Activated CD4-positive, alpha-beta T cell treated with anti-CD3 and anti-CD28 coated beads for 24 hours (primary cell): ENCODE results near the gene HSBP1L1.
A peak's percentile ranks its signal among the peaks of the same experiment; 100 is the strongest.

Source experiments
- DNase-seq, 2 donors: peaks; one replicate each; pipeline ENCODE4 v3.0.0-alpha.2; 2020; ENCODE audit warnings: low read depth in 2 of 2

HSBP1L1 gene

DNA sequence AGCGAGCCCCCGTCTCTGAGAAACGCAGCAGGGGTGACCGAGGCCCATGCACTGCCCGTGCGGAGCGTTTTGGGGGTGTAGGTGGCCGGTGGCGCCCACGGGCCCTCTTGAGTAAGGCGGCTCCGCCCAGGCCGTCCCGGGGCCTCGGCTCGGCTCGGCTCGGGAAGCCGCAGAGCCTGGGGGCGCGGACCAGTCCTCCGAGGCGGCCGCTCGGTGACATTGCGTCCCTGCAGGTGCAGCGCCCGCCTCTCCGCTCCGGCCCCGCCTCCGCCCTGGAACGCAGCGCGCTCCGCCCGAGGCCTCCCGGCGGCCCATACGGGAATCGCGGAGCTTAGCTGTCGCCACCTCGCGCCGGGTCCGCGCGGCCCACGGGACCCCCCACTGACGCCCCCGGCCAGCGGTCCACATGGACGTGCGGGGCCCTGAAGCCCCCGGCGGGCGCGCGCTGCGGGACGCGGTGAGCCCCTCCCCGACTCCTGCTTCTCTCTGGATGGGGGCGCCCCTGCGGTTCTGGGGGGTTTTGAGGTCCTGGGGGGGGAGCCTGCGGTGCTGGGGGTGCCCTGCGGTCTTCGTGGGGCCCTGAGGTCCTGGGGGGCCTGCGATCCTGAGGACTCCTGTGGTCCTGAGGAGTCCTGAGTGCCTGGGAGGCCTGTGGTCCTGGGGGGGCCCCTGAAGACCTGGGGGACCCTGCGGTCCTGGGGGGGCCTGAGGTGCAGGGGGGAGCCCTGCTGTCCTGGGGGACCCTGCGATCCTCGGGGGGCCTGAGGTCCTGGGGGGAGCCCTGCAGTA lies at the start of gene HSBP1L1:
HSBP1L1 (plus strand) TSS at position 314 of the 789 bp plus-strand sequence; CDS start at position 407, 93 bp downstream.
- peak in 1 of 2 donors; percentile 55 for DNase-seq

DNA sequence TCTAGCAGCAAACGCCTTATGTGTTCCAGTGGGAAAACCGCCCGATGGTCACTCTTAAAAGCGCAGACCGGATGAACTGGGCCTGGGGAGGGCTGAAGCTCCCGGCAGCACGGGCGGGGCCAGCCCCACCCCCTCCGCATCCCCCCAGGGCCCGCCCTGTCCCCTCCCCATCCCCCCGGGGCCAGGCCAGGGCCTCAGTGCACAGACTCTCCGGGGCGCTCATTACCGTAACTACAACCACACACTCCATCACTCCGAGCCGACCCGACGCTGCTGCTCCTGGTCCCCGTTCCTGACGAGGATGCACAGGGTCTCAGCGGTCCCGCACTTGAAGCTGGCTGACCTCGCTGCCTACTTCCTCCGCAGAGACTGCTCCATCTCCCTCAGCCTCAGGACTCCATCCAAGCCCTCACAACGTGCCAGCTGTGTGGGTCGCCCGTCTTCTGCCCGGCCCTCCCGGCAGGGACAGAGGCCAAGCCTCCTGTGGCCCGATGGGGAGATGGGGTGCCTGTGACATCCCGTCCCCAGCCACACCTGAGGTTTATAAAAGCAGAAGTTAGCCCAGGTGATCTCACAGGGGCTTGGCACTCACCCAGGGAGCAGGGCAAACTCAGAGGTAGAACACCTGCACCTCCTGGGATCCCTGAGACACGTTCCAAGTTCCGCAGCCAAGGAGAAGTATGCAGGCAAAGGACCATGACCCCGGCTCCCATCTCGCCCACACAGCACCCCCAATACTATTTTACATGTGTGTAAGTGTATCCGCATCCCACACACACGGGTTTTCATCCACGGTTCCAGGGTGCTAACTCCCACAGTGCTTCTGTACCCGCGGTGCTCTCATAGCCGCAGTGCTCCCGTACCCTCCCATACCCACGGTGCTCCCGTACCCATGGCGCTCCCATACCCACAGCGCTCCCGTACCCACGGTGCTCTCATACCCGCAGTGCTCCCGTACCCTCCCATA lies 49.0 kb upstream of the HSBP1L1 start:
- no peak for DNase-seq

DNA sequence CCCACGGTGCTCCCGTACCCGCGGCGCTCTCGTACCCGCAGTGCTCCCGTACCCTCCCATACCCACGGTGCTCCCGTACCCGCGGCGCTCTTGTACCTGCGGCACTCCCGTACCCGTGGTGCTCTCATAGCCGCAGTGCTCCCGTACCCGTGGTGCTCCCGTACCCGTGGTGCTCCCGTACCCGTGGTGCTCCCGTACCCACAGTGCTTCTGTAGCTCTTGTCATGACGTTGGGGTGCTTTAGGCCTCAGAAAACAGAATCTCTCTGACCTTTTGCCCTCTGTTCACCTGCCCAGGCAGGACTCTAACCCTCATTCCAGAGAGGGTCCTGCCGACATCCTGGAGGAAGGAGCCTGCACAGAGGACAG lies 48.3 kb upstream of the HSBP1L1 start:
- no peak for DNase-seq

DNA sequence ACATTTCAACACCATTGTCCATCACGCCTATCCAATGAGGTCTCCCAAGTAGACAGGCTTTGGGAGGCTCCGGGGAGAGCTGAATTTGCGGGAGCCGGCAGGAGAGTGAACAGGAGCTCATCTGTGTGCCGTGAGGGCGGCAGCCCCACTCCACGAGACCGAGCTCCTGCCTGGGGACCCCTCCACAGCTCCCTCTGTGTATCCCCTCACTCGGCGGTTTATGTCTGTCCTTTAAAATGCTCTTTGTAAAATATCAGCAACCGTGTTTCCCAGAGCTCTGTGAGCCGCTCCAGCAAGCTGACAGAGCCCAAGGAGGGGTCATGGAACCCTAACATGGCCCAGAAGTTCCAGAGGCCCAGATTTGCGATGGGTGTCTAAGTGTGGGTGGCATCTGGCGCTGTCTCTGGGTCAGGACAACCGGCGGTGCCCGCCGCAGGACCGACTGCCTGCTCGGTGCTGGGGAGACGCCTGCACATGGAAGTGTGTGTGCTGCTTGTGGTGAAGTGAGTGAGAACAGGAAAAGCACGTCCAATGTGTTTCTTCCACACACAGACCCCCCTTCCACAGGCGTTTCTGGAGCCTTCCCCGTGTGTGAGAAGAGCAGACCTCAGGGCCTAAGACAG lies 47.8 kb upstream of the HSBP1L1 start:
- no peak for DNase-seq

DNA sequence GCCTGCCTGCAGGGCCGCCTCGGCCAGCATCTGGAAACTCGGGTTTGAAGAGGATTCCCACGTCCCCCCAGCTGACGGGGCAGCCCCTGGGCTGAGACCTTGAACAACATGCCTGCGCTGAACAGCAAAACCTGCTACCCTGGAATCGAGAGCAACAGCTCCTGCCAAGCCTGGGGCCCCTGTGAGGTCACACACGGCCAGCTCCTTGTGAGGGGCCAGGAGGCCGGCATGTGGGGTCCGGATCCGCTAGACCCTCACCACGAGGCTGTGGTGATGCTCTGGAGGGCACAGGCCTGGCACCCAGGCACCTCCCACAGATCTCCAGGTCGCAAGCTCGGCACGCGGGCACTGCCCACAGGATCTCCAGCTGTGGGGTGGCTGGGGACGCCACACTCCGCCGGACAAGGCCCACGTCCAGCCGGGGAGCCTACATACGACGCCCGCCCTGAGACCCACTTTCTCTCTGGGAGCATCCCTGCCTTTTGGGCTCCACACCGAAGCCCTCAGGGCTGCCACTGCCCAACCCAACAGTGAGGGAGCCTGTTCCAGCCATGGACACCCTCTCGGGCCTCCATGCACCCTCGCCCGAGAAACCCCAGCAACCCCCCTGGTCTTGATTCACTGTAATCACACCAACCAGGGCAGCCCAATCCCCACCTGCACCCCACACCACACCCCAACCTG lies 47.1 kb upstream of the HSBP1L1 start:
- DNase-seq, result no peak

DNA sequence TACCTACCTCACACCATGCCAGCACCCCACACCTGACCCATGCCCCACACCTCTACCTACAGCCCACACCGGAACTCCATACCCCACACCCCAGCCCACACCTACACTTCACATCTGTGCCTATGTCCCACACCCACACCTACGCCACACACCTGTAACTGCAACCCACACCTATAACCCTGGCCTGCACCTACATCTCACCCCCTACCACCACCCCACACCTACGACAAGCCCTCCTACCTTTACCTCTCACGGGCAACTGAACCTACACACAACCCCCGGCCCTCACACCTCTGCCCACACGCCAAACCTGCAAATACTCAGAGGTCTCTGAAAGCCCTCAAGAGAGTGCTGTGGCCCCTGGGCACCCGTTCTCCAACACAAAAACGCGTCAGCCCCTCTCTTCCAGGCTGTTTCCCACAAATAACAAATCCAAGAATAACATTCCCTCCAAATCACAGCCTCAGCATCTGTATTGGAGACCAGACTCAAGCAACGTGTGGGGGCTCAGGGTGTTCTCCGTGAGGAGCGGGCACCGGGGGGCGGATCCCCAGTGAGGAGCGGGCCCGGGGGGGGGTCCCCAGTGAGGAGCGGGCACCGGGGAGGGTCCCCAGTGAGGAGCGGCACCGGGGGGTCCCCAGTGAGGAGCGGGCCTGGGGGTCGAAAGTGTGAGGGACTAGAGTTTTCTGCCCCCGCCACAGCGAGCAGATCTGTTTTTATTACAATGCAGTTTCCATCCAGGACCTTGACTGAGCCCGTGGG lies 46.4 kb upstream of the HSBP1L1 start:
- no peak for DNase-seq

DNA sequence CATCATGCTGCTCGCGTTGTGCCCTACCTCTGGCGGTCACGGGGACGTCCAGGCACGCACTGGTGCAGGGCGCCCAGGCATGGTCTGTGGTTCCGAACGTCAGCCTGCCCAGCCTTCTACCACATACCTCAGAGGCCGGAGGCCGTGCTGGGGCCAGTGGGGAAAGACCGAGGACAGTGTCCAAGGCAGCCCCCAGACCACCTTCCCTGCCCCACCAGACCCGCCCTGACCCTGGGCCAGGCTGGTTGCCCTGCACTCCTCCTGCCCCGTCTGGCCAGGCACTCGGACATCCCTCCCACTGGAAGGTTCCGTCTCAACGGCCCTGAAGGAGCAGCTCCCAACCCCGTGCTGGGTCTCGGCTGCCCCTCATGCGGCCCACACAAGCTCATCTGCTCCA lies 45.8 kb upstream of the HSBP1L1 start:
- no peak for DNase-seq

DNA sequence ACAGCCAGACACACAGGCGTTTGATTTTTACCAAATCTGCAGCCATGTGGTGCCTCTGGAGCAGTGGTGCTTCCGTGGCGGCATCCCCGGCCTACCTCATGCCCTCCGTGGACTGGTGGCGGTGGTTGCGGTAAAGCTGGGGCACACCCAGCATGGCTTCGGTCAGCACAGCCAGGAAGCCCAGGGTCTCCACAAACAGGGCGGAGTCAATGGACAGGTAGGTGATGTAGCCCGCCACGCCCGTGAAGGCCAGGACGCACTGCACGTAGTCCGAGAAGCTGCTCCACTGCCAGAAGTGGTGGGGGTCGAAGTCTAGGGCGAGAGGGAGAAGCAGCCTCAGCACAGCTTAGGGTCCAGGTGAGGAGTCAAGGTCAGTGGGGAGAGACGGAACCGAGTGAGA lies 45.4 kb upstream of the HSBP1L1 start:
- DNase-seq, result no peak

DNA sequence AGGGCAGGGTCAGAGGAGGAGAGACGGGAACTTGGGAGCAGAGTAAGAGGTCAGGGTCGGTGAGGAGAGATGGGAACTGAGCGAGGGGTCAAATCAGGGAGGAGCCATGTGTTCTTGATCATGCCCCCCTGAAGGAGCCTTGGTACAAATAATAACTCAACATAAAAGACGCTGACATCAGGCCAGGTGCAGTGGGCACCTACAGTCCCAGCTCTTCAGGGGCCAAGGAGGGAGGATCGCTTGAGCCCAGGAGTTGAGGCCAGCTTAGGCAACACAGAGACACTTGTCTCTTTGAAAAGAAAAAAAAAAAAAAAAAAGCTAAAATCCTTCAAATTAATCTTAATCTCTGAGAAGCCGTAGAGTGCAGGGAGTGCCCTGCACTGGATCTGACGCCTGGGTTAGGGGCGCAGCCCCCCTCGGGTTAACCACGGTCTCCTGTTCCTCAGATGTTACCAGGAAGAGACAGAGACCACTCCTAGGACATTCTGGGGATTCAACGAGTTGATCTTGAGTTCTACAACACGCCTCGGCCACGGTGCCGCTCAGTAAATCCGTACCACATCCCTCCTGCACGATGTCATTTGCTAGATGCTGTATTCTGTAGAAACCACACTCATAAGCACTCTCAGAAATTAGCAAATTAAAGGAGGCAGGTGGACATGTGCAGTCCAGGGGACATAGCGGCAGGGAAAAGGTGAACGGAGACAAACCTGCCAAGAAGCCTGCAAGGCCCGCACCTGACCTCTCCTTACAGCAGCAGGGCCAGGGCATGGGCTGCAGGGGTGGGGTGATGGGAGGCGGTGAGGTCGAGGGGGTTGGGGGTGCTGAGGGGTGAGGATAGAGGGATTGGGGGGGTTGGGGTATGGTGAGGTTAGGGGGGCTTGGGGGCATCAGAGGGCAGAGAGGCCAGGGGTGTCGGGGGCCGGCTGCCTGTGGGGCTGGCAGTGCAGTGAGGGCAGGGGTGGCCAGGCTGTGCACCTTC lies 42.2 kb upstream of the HSBP1L1 start:
- DNase-seq, result no peak

DNA sequence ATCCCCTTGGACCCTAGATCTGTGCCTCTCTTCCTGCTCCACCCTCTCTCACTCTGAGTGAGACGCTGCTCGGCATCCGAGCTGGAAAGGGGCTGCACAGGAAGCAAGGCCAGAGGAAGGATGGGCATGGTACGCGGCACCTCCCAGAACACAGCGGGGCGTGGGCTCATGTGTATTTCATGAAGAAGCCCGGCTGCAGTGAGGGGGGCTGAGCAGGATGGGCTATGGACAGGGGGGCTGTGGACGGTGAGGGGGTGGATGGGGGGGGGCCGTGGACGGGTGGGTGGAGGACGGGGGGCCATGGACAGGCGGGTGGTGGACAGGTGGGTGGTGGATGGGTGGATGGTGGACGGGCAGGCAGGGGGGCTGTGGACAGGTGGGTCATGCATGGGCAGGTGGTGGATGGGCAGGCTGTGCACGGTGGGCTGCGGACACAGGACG lies 41.5 kb upstream of the HSBP1L1 start:
- no peak for DNase-seq

DNA sequence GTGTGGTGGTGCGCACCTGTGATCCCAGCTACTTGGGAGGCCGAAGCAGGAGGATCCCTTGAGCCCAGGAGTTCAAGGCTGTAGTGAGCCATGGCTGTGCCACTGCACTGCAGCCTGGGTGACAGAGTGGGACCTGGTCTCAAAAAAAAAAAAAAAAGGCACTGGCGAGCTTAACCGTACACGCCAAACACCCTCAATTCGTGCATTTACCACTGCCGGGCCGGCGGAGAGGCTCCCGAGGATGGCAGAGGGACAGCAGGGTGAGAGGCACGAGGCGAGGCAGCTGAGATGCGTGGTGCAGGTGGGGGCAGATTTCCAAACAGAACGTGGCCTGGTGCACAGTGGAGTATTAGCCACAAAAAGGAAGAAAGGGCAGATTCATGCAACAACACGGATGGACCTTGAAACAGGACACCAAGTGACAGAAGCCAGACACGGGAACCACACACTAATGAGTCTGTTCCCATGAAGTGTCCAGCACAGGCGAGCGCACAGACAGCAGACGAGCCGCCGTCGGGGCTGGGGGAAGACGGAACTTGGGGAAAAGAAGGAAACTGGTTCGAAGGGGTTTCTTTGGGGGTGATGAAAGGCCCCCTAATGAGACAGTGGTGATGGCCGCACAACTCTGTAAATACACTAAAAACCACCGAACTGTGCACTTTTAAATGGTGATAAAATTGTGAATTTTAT lies 40.4 kb upstream of the HSBP1L1 start:
- no peak for DNase-seq

DNA sequence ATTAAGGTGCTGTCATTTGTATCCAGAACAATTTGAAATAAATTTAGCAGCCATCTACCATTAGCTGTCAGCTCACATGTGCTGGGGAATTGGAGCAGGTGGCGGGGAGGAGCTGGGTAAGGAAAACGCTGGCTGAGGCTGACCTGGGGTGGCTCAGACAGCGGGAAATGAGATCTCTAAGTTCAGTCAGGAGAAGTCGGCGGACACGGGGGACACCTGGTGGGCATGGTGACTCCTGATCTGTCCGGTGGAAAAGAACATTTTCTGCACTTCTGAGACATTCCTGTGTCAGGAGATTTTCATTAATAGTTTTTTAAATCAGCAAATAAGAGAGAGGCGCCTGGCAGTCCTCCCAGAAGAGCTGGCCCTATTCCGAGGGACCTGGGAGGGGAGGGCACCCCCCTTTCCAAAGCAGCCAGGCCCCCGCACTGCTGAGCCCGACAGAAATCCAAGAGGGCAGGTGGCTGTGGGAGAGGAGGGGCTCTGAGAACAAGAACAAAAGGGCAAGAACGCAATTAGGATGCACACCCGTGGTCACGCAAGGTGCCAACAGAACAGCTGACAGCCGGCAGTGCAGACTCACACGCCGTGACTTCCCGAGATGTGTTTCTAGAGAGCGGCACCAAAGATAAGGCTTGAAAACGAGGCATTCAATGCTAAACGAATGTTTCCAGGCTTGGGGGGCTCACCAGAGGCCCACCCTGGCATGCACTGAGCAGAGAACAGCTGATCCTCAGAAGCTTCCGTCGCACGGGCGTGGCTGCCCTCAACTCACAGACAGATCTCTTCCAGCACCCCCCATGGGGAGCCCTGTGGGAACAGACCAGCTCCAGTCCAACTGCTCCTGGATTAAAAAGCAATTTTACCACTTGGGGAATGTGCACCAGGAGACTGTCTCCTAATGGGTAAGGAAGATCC lies 39.4 kb upstream of the HSBP1L1 start:
- no peak for DNase-seq

DNA sequence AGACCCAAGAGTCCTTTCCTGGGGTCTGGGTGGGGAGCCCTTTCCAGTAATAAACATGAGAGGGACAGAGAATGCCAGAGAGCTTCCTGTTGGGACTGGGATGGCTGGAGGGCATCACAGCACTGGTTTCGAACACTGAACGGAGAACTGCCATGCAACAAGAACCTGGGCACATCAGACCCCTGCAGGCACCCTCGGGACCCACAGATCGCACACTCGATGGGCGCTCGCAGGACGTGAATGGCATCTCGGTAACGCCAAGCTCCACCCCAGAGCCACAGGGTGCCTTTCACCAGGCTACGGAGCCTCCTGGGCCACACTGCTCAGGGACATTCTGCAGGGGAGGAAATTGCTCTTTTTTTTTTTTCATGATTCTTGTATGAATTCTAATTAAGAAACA lies 38.1 kb upstream of the HSBP1L1 start:
- DNase-seq, result no peak

DNA sequence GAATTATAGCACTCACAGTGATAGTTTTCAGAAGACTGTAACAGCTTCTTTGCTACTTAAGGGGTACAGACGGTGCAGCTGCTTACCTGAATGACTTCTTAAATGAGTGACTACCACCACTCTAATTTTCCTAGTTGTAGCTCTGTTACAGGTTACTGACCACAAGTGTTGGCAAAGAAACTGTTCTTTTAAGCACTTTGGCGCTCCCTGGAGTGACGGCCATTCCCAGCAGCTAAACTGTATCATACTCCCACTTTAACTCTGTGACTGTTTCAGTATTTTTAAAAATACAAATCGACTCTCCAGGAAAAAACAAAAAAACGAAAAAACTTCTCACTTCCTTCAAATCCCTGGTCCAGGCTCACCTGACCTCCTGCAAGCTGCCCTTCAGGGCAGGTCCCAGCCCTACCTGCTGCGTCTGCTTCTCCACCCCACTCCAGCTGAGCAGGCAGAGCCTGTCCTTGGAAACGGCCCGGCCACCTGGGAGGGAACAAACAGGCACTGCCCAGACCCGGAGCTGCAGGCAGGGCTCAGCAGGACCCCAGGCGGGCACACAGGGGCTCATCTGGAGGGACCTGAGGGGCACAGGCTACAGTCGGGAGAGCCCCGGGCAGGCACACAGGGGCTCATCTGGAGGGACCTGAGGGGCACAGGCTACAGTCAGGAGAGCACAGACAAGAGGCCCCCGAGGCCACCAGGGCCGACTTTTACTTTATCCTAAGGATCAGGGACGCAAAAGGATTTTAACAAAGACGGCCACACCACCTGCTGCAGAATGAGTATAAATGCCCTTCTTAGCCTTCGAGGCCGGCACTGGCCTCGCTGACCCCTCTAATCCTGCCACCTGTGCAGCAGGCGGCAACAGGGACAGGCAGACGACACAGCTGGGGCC lies 37.5 kb upstream of the HSBP1L1 start:
- DNase-seq, result no peak

DNA sequence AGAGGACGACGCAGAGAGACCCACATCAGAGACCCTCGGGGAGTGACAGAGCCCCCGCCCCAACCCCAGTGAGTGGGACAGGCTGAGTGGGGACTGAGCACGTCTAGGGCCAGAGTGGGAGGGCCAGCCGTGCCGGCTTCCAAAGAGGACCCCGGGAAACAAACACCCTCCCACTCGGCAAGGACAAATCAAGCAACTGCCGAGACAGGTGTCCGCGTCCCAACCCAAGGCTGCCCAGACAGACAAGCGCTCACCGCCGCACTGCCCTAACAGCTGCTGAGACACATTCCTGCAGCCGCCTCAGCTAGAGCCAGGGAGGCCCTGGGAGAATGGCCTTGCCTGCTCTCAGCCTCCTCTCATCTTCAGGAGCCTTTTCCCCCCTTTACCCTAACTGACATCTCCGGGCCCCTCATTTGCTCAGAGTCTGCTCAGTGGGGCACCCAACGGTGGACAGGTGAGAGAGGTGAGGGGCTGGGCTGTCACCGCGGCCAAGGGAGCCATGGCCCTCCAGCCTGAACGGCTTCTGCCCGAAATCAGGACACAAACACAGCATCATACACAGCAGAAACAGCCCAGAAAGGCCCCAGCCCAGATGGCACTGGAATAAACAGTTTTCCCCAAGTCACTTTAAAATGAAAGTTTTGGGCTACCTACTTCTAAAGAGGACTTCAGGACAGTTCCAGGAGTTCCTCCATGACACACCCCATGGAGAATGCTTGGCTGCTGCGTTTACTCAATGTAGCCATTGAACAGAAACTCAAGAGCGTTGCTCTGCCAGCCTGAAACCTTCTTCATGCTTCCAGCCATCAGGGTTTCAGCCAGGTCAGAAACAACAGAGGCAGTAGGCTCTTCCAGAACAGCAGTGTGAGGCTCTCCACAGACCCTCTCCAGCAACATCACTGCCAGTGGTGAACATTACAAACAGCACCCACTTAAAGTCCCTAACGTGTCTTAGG lies 36.6 kb upstream of the HSBP1L1 start:
- no peak for DNase-seq

DNA sequence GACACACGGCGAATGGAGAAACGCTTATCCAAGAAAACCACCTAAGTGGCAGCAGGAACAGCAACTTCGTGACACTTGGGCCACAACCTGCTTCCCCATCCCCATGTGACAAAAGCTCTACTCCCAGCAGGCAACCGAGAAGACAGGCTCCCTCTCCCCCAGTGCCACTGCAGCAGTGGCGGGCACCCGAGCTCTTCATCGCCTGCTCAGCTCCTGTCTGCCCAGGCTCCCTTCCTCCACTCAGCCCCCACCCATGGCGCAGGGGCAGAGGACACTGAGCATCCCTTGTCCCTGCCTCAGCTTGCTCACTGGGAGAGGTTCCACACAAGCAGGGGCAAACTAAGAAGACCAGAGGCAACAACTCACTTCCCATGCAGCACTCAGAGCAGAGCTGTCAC lies 35.9 kb upstream of the HSBP1L1 start:
- no peak for DNase-seq
